ENCODE results near the gene CREB5.

CREB5 gene

GRCh38 chr7:28618383-28618782, 206.1 kb downstream of the CREB5 start:
- DNase-seq = no peak

- no peak for DNase-seq
These were observed 206.9 kb downstream of the CREB5 start for GRCh38 chr7:28619256-28619655.

GRCh38 chr7:28621369-28621841, 209.1 kb downstream of the CREB5 start:
- no peak for DNase-seq

GRCh38 chr7:28623105-28623730, 210.9 kb downstream of the CREB5 start:
- DNase-seq = no peak

GRCh38 chr7:28623863-28624262, 211.5 kb downstream of the CREB5 start:
- no peak for DNase-seq

- DNase-seq = no peak
These were observed 213.1 kb downstream of the CREB5 start for GRCh38 chr7:28625432-28625831.

- no peak for DNase-seq
These were observed 213.9 kb downstream of the CREB5 start for GRCh38 chr7:28626221-28626620.

- DNase-seq = peak in 1 of 5 experiments; percentile 8
These were observed 214.4 kb downstream of the CREB5 start for GRCh38 chr7:28626624-28627262.

GRCh38 chr7:28627263-28627653, 214.9 kb downstream of the CREB5 start:
- DNase-seq = no peak

- no peak for DNase-seq
These were observed 215.6 kb downstream of the CREB5 start for GRCh38 chr7:28627896-28628295.

- no peak for DNase-seq
These were observed 217.0 kb downstream of the CREB5 start for GRCh38 chr7:28629216-28629842.

GRCh38 chr7:28630350-28630749, 218.0 kb downstream of the CREB5 start:
- DNase-seq = no peak

GRCh38 chr7:28631995-28632394, 219.7 kb downstream of the CREB5 start:
- DNase-seq = no peak

GRCh38 chr7:28638914-28639313, 226.6 kb downstream of the CREB5 start:
- DNase-seq = no peak

GRCh38 chr7:28640001-28640400, 227.7 kb downstream of the CREB5 start:
- no peak for DNase-seq

- DNase-seq = no peak
These were observed 229.6 kb downstream of the CREB5 start for GRCh38 chr7:28641752-28642545.

GRCh38 chr7:28643188-28643569, 230.9 kb downstream of the CREB5 start:
- no peak for DNase-seq

GRCh38 chr7:28643584-28644340, 231.4 kb downstream of the CREB5 start:
- DNase-seq = no peak

GRCh38 chr7:28645866-28646265, 233.5 kb downstream of the CREB5 start:
- DNase-seq = no peak

- no peak for DNase-seq
These were observed 234.2 kb downstream of the CREB5 start for GRCh38 chr7:28646376-28647075.

- no peak for DNase-seq
These were observed 234.7 kb downstream of the CREB5 start for GRCh38 chr7:28647076-28647421.

- DNase-seq = no peak
These were observed 236.9 kb downstream of the CREB5 start for GRCh38 chr7:28649189-28649588.
